H9 (cell line): ENCODE results near the gene OR8K1. TPM values are rescaled to one million over a fixed set of nuclear protein-coding genes. Genes with fewer than 3 reads are reported as not detected.

ENCODE experiments used
- DNase-seq: peaks from one replicate; pipeline ENCODE4 v3.0.0-alpha.2; 2017
- H2AFZ ChIP-seq: one replicate; pipeline ENCODE4 v1.6.1; 2013; ENCODE audit warnings: mild to moderate bottlenecking, low read length, control low read depth, moderate library complexity
- H2AK5ac ChIP-seq: 2 replicates; pipeline ENCODE4 v1.6.1; 2013; ENCODE audit warnings: low read length, control low read depth, mixed read lengths; ENCODE audit not compliant: insufficient read length
- H2BK120ac ChIP-seq: one replicate; pipeline ENCODE4 v1.6.1; 2013; ENCODE audit warnings: low read depth, mild to moderate bottlenecking, low read length, control low read depth, inconsistent platforms; ENCODE audit not compliant: poor library complexity, severe bottlenecking
- H2BK12ac ChIP-seq: 2 replicates; pipeline ENCODE4 v1.6.1; 2013; ENCODE audit warnings: low read length, control low read depth, mixed read lengths, low read depth; ENCODE audit not compliant: insufficient read length
- H2BK15ac ChIP-seq: 2 replicates; pipeline ENCODE4 v1.6.1; 2013; ENCODE audit warnings: low read depth, low read length, control low read depth
- H2BK20ac ChIP-seq: one replicate; pipeline ENCODE4 v1.6.1; 2013; ENCODE audit warnings: low read depth, mild to moderate bottlenecking, low read length, control low read depth, inconsistent platforms; ENCODE audit not compliant: poor library complexity, severe bottlenecking
- H2BK5ac ChIP-seq: 2 replicates; pipeline ENCODE4 v1.6.1; 2013; ENCODE audit warnings: low read length, control low read depth, mixed read lengths; ENCODE audit not compliant: insufficient read length
- H3K14ac ChIP-seq: 2 replicates; pipeline ENCODE4 v1.6.1; 2013; ENCODE audit warnings: low read length, control low read depth; ENCODE audit not compliant: insufficient read depth
- H3K18ac ChIP-seq: 2 replicates; pipeline ENCODE4 v1.6.1; 2013; ENCODE audit warnings: low read depth, mild to moderate bottlenecking, mixed read lengths, low read length, control low read depth; ENCODE audit not compliant: insufficient read length
- H3K23ac ChIP-seq: 2 replicates; pipeline ENCODE4 v1.6.1; 2013; ENCODE audit warnings: low read length, control low read depth, mixed read lengths, low read depth; ENCODE audit not compliant: insufficient read length
- H3K23me2 ChIP-seq: 2 replicates; pipeline ENCODE4 v1.6.1; 2013; ENCODE audit warnings: low read depth, mild to moderate bottlenecking, mixed read lengths, low read length, control low read depth; ENCODE audit not compliant: insufficient read length, poor library complexity, severe bottlenecking
- H3K27ac ChIP-seq: 2 replicates; pipeline ENCODE4 v1.5.1; 2013; ENCODE audit warnings: low read length, control low read depth, mixed read lengths, low read depth; ENCODE audit not compliant: insufficient read length
- H3K27me3 ChIP-seq: 2 replicates; pipeline ENCODE4 v1.6.1; 2013; ENCODE audit warnings: low read length, control low read depth, inconsistent platforms; ENCODE audit not compliant: insufficient read depth
- H3K4ac ChIP-seq: 2 replicates; pipeline ENCODE4 v1.6.1; 2013; ENCODE audit warnings: low read depth, mild to moderate bottlenecking, control low read depth, inconsistent platforms, low read length, moderate library complexity
- H3K4me1 ChIP-seq: 2 replicates; pipeline ENCODE4 v1.6.1; 2013; ENCODE audit warnings: low read length, control low read depth, inconsistent platforms; ENCODE audit not compliant: insufficient read depth
- H3K4me2 ChIP-seq: 2 replicates; pipeline ENCODE4 v1.6.1; 2013; ENCODE audit warnings: low read length, control low read depth, mixed read lengths; ENCODE audit not compliant: insufficient read length, insufficient read depth
- H3K56ac ChIP-seq: 2 replicates; pipeline ENCODE4 v1.6.1; 2013; ENCODE audit warnings: low read depth, mild to moderate bottlenecking, mixed read lengths, low read length, control low read depth; ENCODE audit not compliant: insufficient read length
- H3K79me1 ChIP-seq: 2 replicates; pipeline ENCODE4 v1.6.1; 2013; ENCODE audit warnings: low read depth, mild to moderate bottlenecking, moderate library complexity, low read length, control low read depth, inconsistent platforms; ENCODE audit not compliant: insufficient read depth, poor library complexity, severe bottlenecking
- H3K79me2 ChIP-seq: 2 replicates; pipeline ENCODE4 v1.6.1; 2013; ENCODE audit warnings: low read length, control low read depth, inconsistent platforms; ENCODE audit not compliant: insufficient read depth
- H3K9ac ChIP-seq: 2 replicates; pipeline ENCODE4 v1.6.1; 2013; ENCODE audit warnings: low read length, control low read depth, mixed read lengths; ENCODE audit not compliant: insufficient read length; ENCODE audit errors: extremely low read depth
- H3K9me3 ChIP-seq: one replicate; pipeline ENCODE4 v1.6.1; 2013; ENCODE audit warnings: low read depth, low read length, inconsistent platforms; ENCODE audit not compliant: control insufficient read depth
- H3T11ph ChIP-seq: one replicate; pipeline ENCODE4 v1.6.1; 2013; ENCODE audit warnings: mild to moderate bottlenecking, low read length, control low read depth, inconsistent platforms
- H4K20me1 ChIP-seq: one replicate; pipeline ENCODE4 v1.6.1; 2013; ENCODE audit not compliant: control insufficient read depth, insufficient read length, insufficient read depth
- H4K5ac ChIP-seq: 2 replicates; pipeline ENCODE4 v1.6.1; 2013; ENCODE audit warnings: low read depth, mild to moderate bottlenecking, mixed read lengths, low read length, control low read depth; ENCODE audit not compliant: insufficient read length
- H4K8ac ChIP-seq: replicated peaks from 2 replicates; pipeline ENCODE4 v1.6.1; 2013; ENCODE audit warnings: low read length, control low read depth, mixed read lengths, low read depth; ENCODE audit not compliant: insufficient read length
- H4K91ac ChIP-seq: 2 replicates; pipeline ENCODE4 v1.6.1; 2013; ENCODE audit warnings: low read depth, mild to moderate bottlenecking, moderate library complexity, mixed read lengths, low read length, control low read depth; ENCODE audit not compliant: insufficient read length
- H3K27ac Mint-ChIP-seq, 3 experiments: 2 replicates in 2 of 3; 3 replicates in 1 of 3; pipeline ENCODE4 v1.8.0; 2020 to 2021; ENCODE audit warnings: mixed read lengths in 3 of 3, mild to moderate bottlenecking in 1 of 3, moderate library complexity in 1 of 3
- H3K27me3 Mint-ChIP-seq: 2 replicates; pipeline ENCODE4 v1.8.0; 2021; ENCODE audit warnings: low read depth, mild to moderate bottlenecking, moderate library complexity, mixed read lengths
- H3K36me3 Mint-ChIP-seq, 3 experiments: 2 replicates in 2 of 3; 3 replicates in 1 of 3; pipeline ENCODE4 v1.8.0; 2020 to 2021; ENCODE audit warnings: low read depth in 3 of 3, mixed read lengths in 3 of 3; ENCODE audit not compliant: insufficient read depth in 1 of 3
- H3K4me1 Mint-ChIP-seq, 2 experiments: 2 replicates each; pipeline ENCODE4 v1.8.0; 2020; ENCODE audit warnings: mixed read lengths in 2 of 2
- H3K4me3 Mint-ChIP-seq, 2 experiments: 2 replicates in 1 of 2; 3 replicates in 1 of 2; pipeline ENCODE4 v1.8.0; 2020 to 2021; ENCODE audit warnings: mild to moderate bottlenecking in 2 of 2, mixed read lengths in 2 of 2, moderate library complexity in 1 of 2
- H3K9me3 Mint-ChIP-seq, 2 experiments: 2 replicates in 1 of 2; 3 replicates in 1 of 2; pipeline ENCODE4 v1.8.0; 2020; ENCODE audit warnings: mild to moderate bottlenecking in 2 of 2, mixed read lengths in 2 of 2, moderate library complexity in 1 of 2
- CTCF ChIP-seq: fragments of 200-600 bp; sonication (generic); conservative IDR thresholded peaks from 3 replicates; pipeline ENCODE4 v1.8.0; 2021; ENCODE audit warnings: antibody characterized with exemption, mild to moderate bottlenecking
- WGBS: extraction: QIAGEN DNeasy Blood & Tissue Kit; methylation state at CpG from one replicate; pipeline ENCODE4 v1.1.7; 2013; ENCODE audit warnings: missing lambda C conversion rate, low lambda C conversion rate, mixed read lengths; ENCODE audit not compliant: insufficient read length; ENCODE audit errors: extremely low coverage; 5-methylcytosine and 5-hydroxymethylcytosine counted together
- total RNA-seq: library from RNA; stranded (reverse); gene quantifications from 2 replicates; pipeline ENCODE4 v1.2.1, GENCODE V29; 2021

Gene OR8K1
- total RNA-seq, 1 experiment from 2014 or later, result not detected

GRCh38 chr11:56333156-56333555, 12.7 kb upstream of the OR8K1 start:
- H2BK20ac ChIP-seq, result no peak overlapping the region
- H2BK12ac ChIP-seq, result no peak overlapping the region
- H3K14ac ChIP-seq, result no peak overlapping the region
- H2BK120ac ChIP-seq, result no peak overlapping the region
- H3T11ph ChIP-seq, result no peak overlapping the region
- TF ChIP-seq CTCF, result no peak
- no peaks in the 10 kb centered on the region for H3K27me3 ChIP-seq
- H4K91ac ChIP-seq, result no peak overlapping the region
- H4K8ac ChIP-seq, result no peak overlapping the region
- no peak overlapping the region for H3K18ac ChIP-seq
- no peaks in the 10 kb centered on the region for H4K20me1 ChIP-seq
- peaks cover 2% of the 10 kb centered on the region; the same call in 1 of the 2 replicates for H3K4me1 ChIP-seq
- Mint-ChIP-seq H3K4me3 (no peak overlapping the region), H3K4me1 (peaks cover 11 to 14% of the 10 kb centered on the region in 2 experiments), H3K36me3 (peaks cover 0 to 19% (median 3%) of the 10 kb centered on the region in 3 experiments; a peak in 4 of 7 replicates), H3K27ac (no peak overlapping the region), H3K9me3 (peaks cover 14 to 17% of the 10 kb centered on the region in 2 experiments), H3K27me3 (no peaks in the 10 kb centered on the region)
- H3K9me3 ChIP-seq, result no peaks in the 10 kb centered on the region
- no peaks in the 10 kb centered on the region for H3K23me2 ChIP-seq
- no peak overlapping the region for H2AFZ ChIP-seq
- WGBS, result no CpG with 5 or more reads among the region's 3 CpGs
- no peak overlapping the region for H3K27ac ChIP-seq
- no peak overlapping the region for H3K4ac ChIP-seq
- no peaks in the 10 kb centered on the region for H3K79me2 ChIP-seq
- H2BK15ac ChIP-seq, result no peak overlapping the region
- H2BK5ac ChIP-seq, result no peak overlapping the region
- H2AK5ac ChIP-seq, result no peak overlapping the region
- no peak overlapping the region for H3K23ac ChIP-seq
- no peak for DNase-seq
- no peak overlapping the region for H3K4me2 ChIP-seq
- no peak overlapping the region for H3K9ac ChIP-seq
- H3K79me1 ChIP-seq, result no peaks in the 10 kb centered on the region
- no peak overlapping the region for H4K5ac ChIP-seq
- H3K56ac ChIP-seq, result no peak overlapping the region
